Mesangial cell (primary cell): Measurements from ENCODE around the gene IL23R. TPM values are rescaled to one million over a fixed set of nuclear protein-coding genes. Genes with fewer than 3 reads are reported as not detected.

Experiments used
- total RNA-seq: library from RNA; depleted of rRNA; stranded (reverse); fragments of >200 nt; gene quantifications from 2 replicates; pipeline ENCODE4 v1.2.3, GENCODE V29; 2015

IL23R gene, protein sequence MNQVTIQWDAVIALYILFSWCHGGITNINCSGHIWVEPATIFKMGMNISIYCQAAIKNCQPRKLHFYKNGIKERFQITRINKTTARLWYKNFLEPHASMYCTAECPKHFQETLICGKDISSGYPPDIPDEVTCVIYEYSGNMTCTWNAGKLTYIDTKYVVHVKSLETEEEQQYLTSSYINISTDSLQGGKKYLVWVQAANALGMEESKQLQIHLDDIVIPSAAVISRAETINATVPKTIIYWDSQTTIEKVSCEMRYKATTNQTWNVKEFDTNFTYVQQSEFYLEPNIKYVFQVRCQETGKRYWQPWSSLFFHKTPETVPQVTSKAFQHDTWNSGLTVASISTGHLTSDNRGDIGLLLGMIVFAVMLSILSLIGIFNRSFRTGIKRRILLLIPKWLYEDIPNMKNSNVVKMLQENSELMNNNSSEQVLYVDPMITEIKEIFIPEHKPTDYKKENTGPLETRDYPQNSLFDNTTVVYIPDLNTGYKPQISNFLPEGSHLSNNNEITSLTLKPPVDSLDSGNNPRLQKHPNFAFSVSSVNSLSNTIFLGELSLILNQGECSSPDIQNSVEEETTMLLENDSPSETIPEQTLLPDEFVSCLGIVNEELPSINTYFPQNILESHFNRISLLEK
- not detected in 2 replicates for total RNA-seq

DNA sequence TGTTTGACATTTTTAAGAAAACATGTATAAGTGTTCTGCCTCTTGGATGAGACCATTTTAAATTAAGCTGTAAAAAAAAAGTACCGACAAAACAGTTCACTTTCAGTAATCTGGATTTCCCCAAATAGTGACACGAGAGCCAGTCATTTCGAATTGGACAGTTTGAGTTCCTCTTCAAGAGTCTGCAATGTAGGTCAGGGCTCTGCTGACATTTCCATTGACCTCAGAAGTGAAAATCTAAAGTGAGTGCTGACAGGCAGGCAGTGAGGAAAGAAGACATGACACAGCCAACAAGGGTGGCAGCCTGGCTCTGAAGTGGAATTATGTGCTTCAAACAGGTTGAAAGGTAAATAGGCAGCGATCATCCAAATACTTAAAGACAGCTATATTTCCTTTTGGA lies at the start of gene IL23R:
Gene IL23R, plus strand, starts transcription at position 259 of the 400 bp plus-strand sequence. CDS start 1,667 bp downstream, outside the sequence.

DNA sequence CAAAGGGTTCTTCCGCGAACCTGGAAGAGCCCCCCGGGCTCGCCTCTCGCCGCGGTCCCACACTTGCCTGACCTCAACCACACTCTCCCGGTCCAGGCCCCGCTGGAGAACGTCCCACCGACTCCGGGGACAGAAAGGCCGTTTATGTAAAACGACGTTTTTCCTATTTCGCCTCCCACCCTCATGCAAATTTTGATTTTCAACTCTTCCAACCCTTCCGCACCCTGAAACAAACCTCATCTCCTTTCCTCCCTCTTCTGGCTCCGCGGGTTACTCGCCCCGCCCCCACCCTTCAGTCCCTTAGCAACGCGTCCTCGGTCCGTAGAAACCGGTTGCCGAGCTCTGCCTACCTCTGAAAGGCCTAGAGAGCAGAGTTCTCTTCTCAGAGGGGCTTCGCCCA lies 31.6 kb upstream of the IL23R start, which contains the start of gene C1orf141:
Gene C1orf141, minus strand, starts transcription at position 276 of the 400 bp plus-strand sequence. CDS start 7,730 bp downstream, outside the sequence.

GRCh38 chr1:67307251-67308060 lies 141.2 kb downstream of the IL23R start, which contains the start of gene IL12RB2:
Gene IL12RB2 (plus strand): TSS chr1:67307873. CDS start chr1:67320369, 12,496 bp downstream.

Other genes starting within 250 kb of the IL23R start
- gene DNAI4, start 241.6 kb upstream of the IL23R start, total RNA-seq = 0.49 and 3.0 TPM in 2 replicates
- 8.6 and 9.3 TPM in 2 replicates for gene MIER1, start 241.5 kb upstream of the IL23R start, total RNA-seq
- gene SLC35D1, start 112.3 kb upstream of the IL23R start, total RNA-seq = 5.1 and 7.7 TPM in 2 replicates
- not detected in 2 replicates for gene C1orf141, start 31.5 kb upstream of the IL23R start, total RNA-seq
- 0.33 TPM in 1 of 2 replicates, not detected in the other for gene IL12RB2, start 141.4 kb downstream of the IL23R start, total RNA-seq